HG03354 (cell line): ENCODE results near the gene FADS2.

ENCODE experiments used
- ATAC-seq: cut with Tn5 transposase; IDR thresholded peaks from one replicate; pipeline ENCODE4 v1.9.1; 2021; ENCODE audit warnings: mild to moderate bottlenecking; ENCODE audit not compliant: unreplicated experiment, poor library complexity, severe bottlenecking

FADS2 gene

GRCh38 chr11:61827571-61828378, at the start of gene FADS2:
FADS2 (plus strand) TSS chr11:61828300; CDS start chr11:61828391, 91 bp downstream.
- peak; percentile 73 for ATAC-seq

- no peak for ATAC-seq
Measured at GRCh38 chr11:61778357-61778886, 49.7 kb upstream of the FADS2 start.

DNA sequence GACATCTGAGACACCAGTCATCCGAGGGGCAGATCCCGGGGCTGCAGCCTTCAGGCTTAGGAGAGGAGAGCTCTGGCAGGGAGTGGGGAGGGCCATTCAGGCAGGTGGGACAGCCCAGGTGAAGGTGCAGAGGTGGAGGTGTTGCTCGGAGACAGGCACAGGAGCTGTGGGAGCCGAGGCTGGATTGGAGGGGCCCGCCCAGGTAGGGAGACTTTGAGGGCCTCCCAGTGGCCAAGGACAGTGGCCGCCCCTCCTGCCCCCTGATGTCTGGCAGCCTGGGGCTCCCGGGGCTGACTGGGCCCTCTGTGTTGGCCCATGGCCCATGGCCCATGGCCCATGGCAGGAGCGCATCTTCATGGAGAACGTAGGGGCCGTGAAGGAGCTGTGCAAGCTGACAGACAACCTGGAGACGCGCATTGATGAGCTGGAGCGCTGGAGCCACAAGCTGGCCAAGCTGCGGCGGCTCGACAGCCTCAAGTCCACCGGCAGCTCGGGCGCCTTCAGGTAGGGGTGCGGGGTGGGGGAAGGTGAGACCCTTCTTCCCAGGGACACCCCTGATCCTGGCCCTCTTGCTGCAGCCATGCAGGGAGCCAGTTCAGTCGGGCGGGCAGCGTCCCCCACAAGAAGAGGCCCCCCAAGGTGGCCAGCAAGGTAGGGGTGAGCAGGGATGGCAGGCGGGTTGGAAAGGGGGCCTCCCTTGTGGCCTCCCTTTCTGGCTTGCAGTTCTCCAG, 49.0 kb upstream of the FADS2 start:
- ATAC-seq, result no peak

DNA sequence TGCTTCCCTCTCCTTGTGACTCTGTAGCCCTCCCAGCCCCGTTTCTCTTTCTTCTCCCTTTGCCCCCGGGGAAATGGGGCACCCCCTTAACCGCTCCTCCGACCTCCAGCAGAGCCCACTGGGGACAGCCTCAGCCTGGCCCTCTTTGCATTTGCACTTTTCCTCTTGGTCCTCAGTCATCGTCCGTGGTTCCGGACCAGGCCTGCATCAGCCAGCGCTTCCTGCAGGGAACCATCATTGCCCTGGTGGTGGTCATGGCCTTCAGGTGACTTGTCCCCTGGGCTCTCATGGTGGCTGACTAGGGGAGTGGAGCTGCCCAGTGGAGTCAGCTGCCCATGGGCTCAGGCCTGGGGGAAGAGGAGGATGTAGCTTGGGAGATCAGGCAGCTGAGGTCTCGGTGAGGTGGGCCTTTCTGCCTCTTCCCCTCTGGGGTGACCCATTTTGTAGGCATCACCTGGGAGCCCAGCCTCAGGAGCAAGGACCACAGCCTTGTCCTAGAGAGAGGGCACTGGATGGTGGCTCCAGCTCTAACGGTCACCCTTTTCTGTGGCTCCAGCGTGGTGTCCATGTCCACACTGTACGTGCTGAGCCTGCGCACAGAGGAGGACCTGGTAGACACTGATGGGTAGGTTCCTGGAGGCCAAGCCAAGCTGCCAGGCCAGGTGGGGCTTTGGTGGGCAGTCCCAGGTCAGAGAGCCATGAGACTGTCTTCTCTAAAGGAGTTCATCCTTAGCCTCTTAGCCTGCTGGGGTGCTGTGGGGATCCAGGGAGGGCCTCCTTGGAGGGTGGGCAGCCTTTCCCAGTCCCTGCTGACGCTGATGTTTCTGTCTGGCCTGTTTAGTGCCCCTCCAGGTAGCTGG, 48.2 kb upstream of the FADS2 start:
- no peak for ATAC-seq

DNA sequence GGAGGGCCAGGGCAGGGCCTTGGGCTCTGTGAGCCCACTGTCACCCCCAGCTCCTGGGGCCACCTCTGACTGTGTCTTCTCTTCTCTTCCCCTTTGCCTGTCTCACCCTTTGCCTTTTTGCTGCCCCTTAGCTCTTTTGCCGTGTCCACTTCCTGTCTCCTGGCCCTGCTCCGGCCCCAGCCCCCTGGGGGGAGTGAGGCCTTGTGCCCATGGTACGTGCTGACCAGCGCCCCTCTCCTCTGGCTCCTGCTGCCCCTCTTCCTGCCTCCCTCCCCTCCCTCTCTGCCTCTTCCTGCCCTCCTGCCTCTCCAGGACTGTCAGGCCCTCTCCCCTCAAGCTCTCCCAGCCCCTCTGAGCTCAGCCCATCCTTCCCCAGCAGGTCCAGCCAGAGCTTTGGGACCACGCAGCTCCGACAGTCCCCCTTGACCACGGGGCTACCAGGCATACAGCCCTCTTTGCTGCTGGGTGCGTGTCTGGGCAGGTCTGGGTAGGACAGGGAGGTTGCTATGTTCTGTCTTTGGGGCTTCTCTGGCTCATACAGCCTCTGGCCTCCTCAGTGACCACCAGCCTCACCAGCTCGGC, 47.4 kb upstream of the FADS2 start:
- ATAC-seq, result no peak

DNA sequence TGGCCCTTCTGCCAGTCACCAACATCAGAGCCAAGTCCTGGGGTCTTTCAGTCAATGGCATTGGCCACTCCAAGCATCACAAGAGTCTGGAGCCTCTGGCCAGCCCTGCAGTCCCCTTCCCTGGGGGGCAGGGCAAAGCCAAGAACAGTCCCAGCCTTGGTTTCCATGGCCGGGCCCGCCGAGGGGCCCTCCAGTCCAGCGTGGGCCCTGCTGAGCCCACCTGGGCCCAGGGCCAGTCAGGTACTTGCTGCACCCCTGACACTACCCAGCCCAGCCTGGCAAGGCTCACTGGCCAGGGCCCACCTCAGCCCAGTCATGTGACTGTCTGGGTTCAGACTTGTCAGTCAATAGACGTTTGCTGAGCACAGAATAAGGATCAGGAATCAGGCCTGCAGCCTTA, 46.5 kb upstream of the FADS2 start:
- ATAC-seq, result no peak

GRCh38 chr11:61782299-61782698, 45.8 kb upstream of the FADS2 start:
- ATAC-seq, result no peak

DNA sequence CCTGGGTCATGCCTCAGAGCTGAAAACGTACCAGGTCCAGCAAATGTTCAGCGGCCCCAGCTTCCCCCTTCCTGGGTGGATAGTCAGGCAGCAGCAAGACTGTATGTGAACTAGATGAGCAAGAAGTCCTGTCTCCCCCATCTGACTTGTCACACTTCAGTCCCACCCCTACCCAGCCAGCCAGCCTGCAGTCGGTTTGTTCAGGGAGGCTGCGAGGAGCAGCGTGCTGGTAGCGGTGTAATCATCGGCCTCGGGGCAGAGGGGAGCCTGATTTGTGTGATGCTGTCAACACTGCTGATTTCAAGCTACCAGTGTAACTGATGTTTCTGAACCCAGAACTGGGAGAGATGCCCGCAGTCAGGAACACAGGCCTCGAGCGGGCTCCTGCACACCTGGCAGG, 45.3 kb upstream of the FADS2 start:
- ATAC-seq, result no peak

DNA sequence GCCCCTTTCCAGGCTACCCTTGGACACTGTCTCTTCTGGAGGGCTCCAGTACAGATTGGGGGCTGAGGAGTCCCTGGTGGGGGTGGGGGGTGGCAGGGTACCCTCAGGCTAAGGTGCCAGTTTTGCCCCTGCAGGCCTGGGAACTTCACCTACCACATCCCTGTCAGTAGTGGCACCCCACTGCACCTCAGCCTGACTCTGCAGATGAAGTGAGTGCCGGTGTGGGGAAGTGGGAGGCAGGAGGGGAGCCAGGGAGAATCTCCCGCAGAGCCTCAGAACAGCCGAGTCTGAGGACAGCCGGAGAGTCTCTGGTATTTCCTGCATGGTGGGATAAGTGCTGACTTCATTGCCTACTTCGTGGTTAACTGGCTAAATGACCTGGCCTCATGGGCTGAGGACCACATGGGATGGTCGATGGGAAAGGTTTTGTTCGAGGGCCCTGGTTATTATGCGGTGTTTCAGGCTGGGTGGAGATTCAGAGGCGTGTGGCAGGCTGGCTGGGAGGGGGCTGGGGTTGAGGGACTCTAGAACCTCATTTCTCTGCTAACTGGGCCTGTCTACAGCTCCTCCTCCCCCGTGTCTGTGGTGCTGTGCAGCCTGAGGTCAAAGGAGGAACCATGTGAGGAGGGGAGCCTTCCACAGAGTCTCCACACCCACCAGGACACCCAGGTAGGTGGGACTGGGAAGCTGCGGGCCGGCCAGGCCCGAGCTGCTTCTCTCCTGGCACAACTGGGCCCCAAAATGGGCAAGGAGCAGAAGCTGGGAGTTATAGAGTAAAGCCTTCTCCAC, 44.2 kb upstream of the FADS2 start:
- ATAC-seq, result no peak

GRCh38 chr11:61784506-61784805, 43.6 kb upstream of the FADS2 start:
- no peak for ATAC-seq

DNA sequence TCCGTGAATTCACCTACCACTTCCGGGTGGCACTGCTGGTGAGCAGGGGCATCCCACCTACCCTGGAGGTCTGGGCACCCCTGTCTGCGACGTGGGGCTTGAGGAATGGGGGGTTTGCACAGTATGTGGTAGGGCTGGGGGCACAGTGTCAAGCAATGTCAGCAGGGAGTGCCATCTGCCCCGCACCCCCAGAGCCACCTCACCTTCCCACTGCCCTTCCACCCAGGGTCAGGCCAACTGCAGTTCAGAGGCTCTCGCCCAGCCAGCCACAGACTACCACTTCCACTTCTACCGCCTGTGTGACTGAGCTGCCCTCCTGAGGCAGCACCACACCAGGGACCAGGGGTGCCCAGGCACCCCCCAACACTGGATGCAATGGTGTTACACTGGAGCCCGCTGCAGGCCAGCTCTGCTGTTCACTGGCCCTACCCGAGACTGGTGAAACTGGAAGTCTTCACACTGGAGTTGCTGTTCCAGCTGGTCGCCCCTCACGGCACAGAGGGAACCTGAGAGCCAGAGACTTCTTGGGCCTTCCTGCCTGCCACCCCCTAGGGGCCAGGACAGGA, 42.2 kb upstream of the FADS2 start:
- ATAC-seq, result no peak

- ATAC-seq, result no peak
Measured at GRCh38 chr11:61787928-61788491, 40.1 kb upstream of the FADS2 start.

DNA sequence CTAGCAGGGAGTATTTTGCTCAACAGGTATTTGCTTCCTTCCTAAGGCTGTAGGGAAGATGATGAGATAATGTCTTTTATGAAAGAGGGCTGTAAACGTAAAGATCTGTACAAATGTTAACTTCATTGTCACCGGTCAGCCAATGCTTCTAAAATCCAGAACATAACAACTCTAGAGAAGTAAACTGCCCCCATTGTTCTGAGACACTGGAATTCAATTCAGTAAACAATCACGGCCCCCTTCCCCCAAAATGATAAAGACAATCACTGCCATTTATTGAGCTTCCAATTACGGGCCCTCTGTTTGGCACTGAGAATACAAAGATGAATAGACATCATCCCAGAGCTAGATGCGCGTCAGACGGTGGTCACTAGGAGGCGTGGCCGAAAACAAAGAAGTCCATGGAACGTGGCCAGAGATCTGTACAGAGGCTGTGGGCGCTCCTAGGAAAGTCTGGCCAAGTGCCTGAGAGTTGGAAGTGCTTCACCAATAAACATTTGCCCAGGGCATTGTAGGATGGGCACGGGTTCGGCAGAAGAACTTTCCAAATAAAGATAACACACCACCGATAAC, 36.3 kb upstream of the FADS2 start:
- peak; percentile 32 for ATAC-seq

DNA sequence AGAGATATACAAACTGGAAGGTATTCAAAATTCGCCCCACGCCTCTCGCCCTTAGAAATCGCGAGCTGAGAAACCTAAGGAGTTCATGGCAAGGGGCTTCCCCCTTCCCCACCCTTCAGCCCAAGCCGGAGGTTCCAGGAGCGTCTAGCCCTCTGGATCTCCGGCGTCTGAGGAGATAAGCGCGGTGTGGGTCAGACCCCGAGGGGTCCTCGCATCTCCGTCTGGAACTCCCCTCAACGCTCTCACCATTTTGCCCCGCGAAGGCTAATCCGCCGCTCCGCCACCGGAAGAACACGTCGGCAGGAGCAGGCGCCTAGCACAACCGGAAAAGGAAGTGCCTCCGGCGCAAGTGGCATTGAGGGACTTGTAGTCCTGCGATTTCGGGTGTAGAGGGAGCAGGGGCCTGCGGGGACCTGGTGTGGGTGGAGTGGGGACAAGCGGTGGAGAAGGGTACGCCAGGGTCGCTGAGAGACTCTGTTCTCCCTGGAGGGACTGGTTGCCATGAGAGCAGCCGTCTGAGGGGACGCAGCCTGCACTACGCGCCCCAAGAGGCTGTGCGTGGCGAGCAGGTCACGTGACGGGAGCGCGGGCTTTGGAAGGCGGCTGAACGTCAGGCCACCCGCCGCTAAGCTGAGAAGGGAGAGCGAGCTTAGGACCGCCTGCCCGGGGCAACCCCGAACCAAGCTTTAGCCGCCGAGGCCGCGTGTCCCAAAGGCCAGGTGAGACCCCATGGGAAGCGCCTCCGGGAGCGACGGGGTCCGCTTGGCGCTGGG, 35.6 kb upstream of the FADS2 start, which contains the start of the genes FEN1 and TMEM258:
FEN1 (plus strand) TSS at position 602 of the 773 bp plus-strand sequence. CDS start 2,451 bp downstream, outside the sequence.
TMEM258 (minus strand) TSS at position 290 of the 773 bp plus-strand sequence; CDS start at position 249, 41 bp downstream.
- ATAC-seq, result peak; percentile 85

DNA sequence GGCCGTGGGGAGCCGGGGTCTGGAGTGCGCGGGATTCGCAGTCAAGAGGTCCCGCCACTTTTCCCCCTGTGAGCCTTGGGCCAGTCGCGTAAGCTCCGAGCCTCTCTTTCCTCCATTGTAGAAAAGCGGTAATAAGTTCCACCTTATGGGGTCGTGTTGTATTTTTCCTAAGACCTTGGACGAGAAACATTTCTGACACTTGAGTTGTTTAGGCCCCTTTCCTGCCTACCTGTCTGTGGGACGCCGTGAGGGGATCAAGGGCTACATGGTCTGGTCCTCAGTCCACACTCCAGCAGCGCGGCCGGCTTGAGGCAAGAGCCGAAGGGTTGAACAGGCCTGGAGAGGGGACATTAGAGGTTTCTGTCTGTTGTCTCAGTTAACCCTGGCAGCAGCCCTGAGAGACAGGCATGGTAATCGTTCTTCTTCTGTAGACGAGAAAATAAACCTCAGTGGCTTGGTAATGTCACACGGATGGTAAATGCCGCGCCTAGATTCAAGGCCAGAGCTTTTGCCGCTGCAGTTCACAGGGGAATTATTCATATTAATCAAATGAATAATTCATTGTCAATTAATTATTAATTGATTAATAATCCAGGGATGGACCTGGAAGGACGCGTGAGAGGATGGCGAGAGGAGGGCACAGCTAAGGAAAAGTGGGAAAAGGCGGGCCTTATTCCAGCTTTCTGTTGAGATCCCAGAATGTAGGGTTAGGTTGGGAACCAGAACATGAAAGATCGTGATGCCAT, 34.8 kb upstream of the FADS2 start:
- ATAC-seq, result peak; percentile 27

- no peak for ATAC-seq
Measured at GRCh38 chr11:61793829-61794204, 34.3 kb upstream of the FADS2 start.

DNA sequence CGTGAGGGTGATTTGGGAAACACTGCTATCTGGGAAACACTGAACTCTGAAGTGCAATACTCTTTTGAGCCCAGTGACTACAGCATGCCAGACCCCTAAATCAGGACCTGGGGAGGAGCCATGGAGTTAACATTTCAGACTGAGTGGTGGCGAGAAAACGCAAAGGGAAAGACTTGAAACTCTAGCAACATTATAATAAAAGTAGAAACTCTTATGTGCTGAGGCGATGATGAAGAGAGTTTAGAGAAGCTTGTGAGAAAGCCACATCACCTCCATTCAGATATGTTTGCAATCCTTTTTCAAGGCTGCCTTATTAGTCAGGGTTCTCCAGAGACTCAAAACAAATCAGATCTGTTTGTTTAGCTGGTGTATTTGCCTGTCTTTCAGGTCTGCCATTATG, 33.5 kb upstream of the FADS2 start:
- no peak for ATAC-seq
